Measurements from ENCODE around the gene VPS9D1. TPM values are rescaled to one million over a fixed set of nuclear protein-coding genes. Genes with fewer than 3 reads are reported as not detected.

VPS9D1 gene
- total and polyA plus RNA-seq, 11 donors: 7.3 to 20.2 (median 11.0) TPM

DNA sequence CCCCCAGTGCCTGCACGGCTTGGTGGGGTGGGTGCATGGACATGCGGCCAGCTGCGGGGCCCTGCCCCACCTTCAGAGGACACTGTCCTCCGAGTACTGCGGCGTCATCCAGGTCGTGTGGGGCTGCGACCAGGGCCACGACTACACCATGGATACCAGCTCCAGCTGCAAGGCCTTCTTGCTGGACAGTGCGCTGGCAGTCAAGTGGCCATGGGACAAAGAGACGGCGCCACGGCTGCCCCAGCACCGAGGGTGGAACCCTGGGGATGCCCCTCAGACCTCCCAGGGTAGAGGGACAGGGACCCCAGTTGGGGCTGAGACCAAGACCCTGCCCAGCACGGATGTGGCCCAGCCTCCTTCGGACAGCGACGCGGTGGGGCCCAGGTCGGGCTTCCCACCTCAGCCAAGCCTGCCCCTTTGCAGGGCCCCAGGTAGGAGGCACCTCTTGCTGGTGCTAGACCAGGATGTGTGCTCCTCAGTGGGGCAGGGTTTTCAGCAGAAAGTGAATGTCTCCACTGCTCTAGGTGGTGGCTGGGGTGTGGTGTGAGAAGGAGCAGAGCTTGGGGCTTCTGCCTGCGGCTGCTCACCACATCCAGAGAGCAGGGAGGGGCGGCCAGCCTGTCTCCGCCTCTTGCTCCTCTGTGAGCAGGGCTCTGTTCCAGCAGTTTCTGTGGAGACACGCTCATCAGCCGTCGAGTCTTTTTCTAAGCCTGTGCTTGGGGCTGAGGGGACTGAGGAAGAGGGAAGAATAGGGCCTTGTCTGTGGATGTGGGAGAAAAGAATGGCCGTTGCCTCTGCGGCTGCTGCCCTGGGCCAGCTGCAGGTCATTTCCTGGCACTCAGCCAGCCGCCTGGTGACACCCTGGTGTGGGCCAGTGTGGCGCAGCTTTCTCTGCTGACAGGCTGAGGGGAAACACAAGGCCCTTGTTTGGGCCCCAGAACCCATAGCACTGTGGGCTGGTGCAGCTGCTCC lies 2.9 kb upstream of the VPS9D1 start:
- Histone ChIP-seq H3K27me3 (no peaks in the 10 kb centered on the region), H3K4me1 (peaks cover 8 to 54% (median 34%) of the 10 kb centered on the region in 12 donors), H3K36me3 (peaks cover 0 to 61% (median 53%) of the 10 kb centered on the region in 9 donors), H3K27ac (peak overlapping the region in 9 of 12 donors; percentile 31 to 100 (median 98)), H3K9me3 (no peaks in the 10 kb centered on the region), H3K4me3 (peak overlapping the region in 10 of 12 donors; percentile 74 to 98 (median 94))
- TF ChIP-seq POLR2A (IDR thresholded peaks at IDR 0.05) (no peak), CTCF (IDR thresholded peaks at IDR 0.05) (no peak)
- intact Hi-C loops (cut with DNase I): loop anchor here in 1 of 10 donors (2.0 kb wide), 1 partner anchor 13 kb away; no protein-coding TSS in a partner anchor
- ATAC-seq (peak in 2 of 4 donors; percentile 40 to 44), DNase-seq (peak in 4 of 5 donors; percentile 65 to 83 (median 70))
- WGBS, 4 donors: 59 to 71% (median 66%) methylated on average over 17 to 30 of the region's 30 CpGs

- intact Hi-C loops (cut with DNase I): loop anchor here in 1 of 10 donors (2.0 kb wide), 1 partner anchor 14 kb away; no protein-coding TSS in a partner anchor
- H3K27me3 ChIP-seq: no peaks in the 10 kb centered on the region
- no peaks in the 10 kb centered on the region for H3K9me3 ChIP-seq
- DNase-seq: peak; percentile 68 to 90 (median 78)
- peak overlapping the region; percentile 74 to 98 (median 92) for H3K4me3 ChIP-seq
- H3K27ac ChIP-seq: peak overlapping the region; percentile 95 to 100 (median 98)
- ATAC-seq: peak; percentile 27 to 72 (median 58)
- TF ChIP-seq POLR2A (IDR thresholded peaks at IDR 0.05) (no peak), CTCF (IDR thresholded peaks at IDR 0.05) (no peak)
- WGBS, 4 donors: 17 to 38% (median 23%) methylated on average over 41 to 56 of the region's 56 CpGs
- H3K4me1 ChIP-seq: peaks cover 8 to 60% (median 34%) of the 10 kb centered on the region in 12 donors
- peaks cover 0 to 52% (median 47%) of the 10 kb centered on the region in 9 donors for H3K36me3 ChIP-seq
These were observed 1.9 kb upstream of the VPS9D1 start for GRCh38 chr16:89722392-89723278.

- peaks cover 0 to 43% (median 38%) of the 10 kb centered on the region in 9 donors for H3K36me3 ChIP-seq
- H3K9me3 ChIP-seq: no peaks in the 10 kb centered on the region
- peak overlapping the region; percentile 95 to 100 (median 98) for H3K27ac ChIP-seq
- DNase-seq (peak; percentile 66 to 90 (median 76)), ATAC-seq (peak in 3 of 4 donors; percentile 20 to 35 (median 34))
- TF ChIP-seq CTCF (IDR thresholded peaks at IDR 0.05) (no peak), POLR2A (IDR thresholded peaks at IDR 0.05) (no peak)
- peaks cover 8 to 60% (median 34%) of the 10 kb centered on the region in 12 donors for H3K4me1 ChIP-seq
- H3K4me3 ChIP-seq: peak overlapping the region; percentile 74 to 98 (median 92)
- WGBS, 4 donors: 0% methylated on average over 78 to 112 of the region's 112 CpGs; no CpG with 5 or more reads in 1 of the 4 donors
- no peaks in the 10 kb centered on the region for H3K27me3 ChIP-seq
- intact Hi-C loops (cut with DNase I): loop anchor here in 3 of 10 donors (2.0 kb wide), 2 partner anchors 15 to 21 kb away; partner anchors contain the start of gene SPATA2L (in 2 of the 3)
These were observed 1.1 kb upstream of the VPS9D1 start for GRCh38 chr16:89721546-89722391.
